ENCODE results near the gene ADRB2.
"Not testable (repeated sequence)": the region's sequence is repeated elsewhere in the genome, so short reads cannot be mapped to it uniquely, and the experiment has no call there.

ADRB2 gene

DNA sequence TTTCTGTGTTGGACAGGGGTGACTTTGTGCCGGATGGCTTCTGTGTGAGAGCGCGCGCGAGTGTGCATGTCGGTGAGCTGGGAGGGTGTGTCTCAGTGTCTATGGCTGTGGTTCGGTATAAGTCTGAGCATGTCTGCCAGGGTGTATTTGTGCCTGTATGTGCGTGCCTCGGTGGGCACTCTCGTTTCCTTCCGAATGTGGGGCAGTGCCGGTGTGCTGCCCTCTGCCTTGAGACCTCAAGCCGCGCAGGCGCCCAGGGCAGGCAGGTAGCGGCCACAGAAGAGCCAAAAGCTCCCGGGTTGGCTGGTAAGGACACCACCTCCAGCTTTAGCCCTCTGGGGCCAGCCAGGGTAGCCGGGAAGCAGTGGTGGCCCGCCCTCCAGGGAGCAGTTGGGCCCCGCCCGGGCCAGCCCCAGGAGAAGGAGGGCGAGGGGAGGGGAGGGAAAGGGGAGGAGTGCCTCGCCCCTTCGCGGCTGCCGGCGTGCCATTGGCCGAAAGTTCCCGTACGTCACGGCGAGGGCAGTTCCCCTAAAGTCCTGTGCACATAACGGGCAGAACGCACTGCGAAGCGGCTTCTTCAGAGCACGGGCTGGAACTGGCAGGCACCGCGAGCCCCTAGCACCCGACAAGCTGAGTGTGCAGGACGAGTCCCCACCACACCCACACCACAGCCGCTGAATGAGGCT, at the start of gene ADRB2:
ADRB2 (plus strand) TSS at position 559 of the 686 bp plus-strand sequence. CDS start 221 bp downstream, outside the sequence.
- peak; percentile 63 for DNase-seq

DNA sequence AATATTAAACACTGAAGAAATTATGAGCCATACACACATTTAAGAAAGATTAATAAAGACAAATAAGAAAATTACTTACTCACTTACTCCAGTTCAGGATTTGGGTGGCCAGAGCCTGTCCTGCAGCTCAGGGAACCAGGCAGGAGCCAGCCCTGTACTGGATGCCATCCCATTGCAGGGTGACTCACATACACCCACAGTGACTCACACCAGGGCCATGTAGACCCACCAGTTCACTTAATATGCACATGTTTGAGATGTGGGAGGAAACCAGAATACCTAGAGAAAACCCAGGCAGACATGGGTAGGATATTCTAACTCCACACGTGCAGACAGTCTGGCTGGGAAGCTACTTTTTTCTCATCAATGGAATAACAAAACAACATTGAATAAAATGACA, 49.6 kb upstream of the ADRB2 start:
- DNase-seq, result no peak

DNA sequence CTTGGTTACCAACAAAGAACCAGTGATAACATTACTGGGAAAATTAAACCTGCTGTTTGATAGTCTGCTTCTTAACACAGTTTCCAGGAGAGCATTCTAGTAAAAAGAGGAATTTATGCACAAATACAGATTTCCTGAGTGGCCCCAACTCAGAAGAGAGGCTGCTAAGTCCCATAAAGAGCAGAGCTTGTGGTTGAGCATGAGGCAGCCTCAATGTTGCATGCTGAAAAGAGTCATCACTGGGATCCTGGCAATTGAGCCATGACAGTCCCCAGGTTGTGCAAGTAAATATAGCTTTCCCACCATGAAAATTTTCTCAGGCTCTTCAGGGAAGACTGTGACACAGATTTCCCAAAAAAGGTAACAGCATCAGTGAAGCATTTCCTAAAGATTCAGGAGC, 47.5 kb upstream of the ADRB2 start:
- no peak for DNase-seq

DNA sequence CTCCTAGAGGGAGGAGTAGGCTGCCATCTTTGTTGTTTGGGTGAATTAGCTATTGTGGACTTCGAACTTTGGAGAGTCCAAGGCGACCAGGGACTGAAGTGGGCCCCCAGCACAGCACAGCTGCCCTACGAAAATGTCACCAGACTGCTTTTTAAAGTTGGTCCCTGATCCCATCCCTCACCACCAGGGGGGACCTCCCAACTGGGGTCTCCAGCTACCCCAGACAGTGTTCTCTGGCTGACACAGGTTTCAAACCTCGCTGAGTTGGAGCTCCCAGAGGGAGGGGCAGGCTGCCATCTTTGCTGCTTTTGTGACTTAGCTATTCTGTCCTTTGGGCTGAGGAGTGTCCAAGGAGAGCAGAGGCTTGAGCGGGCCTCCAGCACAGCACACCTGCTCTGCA, 45.7 kb upstream of the ADRB2 start:
- no peak for DNase-seq

DNA sequence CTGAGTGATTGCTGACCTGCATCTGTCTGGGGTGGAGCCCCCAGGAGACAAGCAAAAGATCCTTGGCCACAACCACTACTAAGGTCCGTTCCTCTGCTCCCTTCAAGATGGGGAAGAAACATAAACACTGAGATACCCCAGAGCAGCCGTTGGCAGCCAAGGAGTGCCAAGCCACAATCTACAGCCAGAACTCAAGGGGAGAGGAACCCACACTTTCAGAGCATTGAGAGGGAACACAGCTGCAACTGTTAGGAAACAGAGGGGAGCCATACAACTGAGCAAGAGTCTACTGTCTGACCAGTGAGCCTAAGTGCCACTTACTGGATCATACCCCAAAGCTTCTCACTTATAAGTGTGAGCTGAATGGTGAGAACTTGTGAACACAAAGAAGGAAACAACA, 44.6 kb upstream of the ADRB2 start:
- no peak for DNase-seq

- DNase-seq, result no peak
Observed at GRCh38 chr5:148785223-148785622, 41.2 kb upstream of the ADRB2 start.

DNA sequence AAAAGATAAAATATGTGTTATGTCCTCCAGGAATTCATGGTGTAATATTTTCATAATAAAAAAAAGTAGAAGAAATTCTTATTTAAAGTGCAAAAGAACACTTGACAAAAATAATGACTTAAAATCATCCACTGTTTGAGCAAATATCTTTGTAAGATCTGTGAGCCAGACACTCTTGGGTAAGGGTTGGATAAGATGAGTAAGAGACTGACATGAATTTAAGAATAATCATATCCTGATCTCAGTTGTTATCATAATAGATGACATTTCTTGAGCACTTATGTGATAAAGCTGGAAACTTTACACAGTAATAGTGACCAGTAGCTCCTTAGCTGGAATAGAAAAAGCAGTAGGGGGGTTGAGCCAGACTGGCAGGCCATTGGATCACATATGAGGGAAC, 40.0 kb upstream of the ADRB2 start:
- DNase-seq, result no peak

DNA sequence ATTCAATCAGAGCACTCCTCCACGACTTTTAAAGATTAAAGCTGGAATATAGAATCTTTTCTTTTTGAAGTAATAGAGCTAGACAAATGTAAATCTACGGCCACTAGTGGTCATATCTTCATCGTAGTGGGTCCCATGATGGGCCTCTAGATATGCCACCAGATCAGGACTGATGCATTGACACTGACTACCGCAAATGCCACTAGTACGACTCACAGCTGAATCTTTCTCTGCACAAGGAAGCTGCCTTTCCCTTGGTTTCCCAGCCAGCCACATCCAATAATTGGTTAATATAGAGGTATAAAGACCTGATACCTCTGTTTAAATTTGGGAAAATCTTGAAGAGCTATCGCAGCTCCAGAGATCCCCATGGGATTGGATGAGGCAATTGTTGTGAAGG, 37.8 kb upstream of the ADRB2 start:
- DNase-seq, result no peak

DNA sequence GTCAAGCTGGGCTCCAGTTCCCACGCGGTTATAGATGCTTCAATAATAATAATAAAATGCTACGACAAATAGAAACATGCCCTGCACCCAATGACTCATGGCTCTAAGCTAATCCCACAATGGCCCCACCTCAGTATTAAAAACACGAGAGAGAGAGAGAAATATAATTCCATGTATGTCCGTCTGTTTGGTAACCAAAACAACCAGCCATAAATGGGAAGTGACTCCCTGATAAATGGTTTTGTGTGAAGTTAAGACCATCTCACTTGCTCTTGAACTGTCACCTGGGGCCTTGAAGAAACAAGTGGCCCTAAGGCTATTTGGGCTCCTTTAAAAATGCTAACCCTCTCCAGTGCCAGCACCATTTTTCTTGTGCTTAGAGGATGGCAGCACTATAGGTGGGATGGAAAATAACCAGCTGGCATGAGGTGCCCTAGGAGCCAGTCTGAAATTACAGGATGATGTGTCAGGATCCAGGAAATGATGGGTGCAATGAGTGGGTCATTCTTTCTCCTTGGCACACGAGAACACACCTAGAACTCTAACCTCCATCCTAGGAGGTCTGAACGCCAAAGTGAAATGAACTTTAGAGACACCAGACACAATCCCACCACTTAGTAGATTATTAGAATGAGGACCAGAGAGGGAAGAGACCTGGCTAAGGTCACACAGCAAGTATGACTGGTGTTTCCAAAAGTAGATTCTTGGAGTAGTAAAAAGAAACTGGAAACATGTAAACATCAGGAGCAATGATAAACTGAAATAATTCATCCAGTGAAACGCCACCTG, 35.7 kb upstream of the ADRB2 start:
- no peak for DNase-seq

GRCh38 chr5:148791334-148791667, 35.1 kb upstream of the ADRB2 start:
- no peak for DNase-seq

DNA sequence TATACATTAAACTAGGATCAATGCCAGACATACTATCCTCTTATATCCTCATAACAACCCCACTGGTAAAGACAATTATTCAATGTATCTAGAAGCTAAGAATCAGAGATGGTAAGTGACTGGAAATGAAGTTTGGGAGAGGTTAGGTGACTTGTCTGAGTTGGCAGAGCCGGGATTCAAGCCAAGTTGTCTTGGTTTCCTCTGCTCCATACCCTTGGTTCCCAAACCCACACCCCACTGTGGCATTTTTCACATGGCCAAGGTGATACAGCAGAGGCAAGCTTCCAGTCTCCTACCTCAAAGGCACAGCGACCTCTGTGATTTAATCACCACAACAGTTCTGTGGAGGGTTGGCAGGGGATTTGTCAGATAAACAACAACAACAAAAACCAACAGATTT, 34.7 kb upstream of the ADRB2 start:
- no peak for DNase-seq

GRCh38 chr5:148792744-148793143, 33.7 kb upstream of the ADRB2 start:
- DNase-seq, result no peak

GRCh38 chr5:148793261-148793660, 33.1 kb upstream of the ADRB2 start:
- DNase-seq, result no peak

- no peak for DNase-seq
Observed at GRCh38 chr5:148794275-148794674, 32.1 kb upstream of the ADRB2 start.

GRCh38 chr5:148794729-148795561, 31.5 kb upstream of the ADRB2 start:
- no peak for DNase-seq

DNA sequence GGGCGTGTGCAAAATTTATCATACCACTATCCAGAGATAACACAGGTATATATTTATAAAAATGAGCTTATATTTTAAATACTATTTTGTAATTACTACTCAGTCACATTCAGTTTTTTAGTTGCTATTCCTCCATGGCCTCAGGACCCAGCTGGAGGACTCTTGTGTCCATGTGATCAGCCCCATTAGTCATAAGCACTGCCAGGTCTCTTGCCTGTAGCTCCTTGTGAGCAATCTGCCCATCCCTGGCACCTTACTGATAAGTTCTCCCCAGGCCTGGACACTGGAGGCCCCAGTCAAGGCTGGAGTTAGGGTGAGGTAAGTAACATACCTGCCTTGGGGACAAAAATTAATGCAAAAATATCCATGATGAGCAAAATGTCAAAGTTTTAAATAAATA, 29.5 kb upstream of the ADRB2 start:
- no peak for DNase-seq

DNA sequence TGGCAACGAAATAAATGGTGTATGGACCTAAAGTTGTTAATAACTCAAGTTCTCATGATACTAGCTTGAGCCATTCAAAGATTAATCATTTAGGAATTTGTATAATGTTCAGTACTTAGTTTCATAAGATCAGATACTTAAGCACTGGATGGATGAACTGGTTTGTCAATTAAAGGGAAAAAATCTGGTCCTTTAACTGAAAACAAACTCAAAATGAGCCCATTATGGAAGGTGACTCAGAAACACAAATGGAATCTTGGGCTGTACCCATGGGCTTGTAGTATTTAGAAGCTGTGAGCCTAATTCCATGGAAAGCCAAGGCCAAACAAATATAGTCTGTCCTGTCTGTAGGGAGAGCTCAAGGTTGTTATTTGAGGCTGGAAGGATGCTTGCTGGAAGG, 27.6 kb upstream of the ADRB2 start:
- no peak for DNase-seq

DNA sequence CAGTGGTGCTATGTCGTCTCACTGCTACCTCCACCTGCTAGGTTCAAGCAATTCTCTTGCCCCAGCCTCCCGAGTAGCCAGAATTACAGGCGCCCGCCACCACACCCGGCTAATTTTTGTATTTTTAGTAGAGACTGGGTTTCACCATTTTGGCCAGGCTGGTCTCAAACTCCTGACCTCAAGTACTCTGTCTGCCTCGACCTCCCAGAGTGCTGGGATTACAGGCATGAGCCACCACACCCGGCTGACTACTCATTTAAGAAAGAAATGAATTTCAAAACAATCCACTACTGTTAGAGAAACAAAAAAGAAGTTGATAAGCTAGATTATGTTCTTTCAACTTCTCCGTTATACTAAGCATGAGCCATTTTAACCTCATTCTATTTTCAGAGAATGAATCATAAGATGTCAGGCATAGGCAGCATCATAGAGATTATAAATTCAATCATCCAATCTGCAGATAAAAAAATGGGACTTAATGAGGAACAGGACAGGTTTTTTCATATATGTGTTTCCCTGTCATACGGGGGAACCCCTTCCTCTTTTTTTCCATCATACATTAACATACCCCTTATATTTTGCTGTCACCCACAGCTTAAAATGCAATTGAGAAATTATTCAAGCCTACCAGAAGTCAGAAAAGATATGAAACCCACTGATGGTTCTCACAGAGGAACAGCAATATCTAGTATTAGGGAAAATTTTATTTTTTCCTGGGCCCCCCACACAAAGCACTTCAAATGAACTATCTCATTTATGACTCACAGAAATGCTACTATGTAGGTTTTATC, 26.5 kb upstream of the ADRB2 start:
- no peak for DNase-seq

DNA sequence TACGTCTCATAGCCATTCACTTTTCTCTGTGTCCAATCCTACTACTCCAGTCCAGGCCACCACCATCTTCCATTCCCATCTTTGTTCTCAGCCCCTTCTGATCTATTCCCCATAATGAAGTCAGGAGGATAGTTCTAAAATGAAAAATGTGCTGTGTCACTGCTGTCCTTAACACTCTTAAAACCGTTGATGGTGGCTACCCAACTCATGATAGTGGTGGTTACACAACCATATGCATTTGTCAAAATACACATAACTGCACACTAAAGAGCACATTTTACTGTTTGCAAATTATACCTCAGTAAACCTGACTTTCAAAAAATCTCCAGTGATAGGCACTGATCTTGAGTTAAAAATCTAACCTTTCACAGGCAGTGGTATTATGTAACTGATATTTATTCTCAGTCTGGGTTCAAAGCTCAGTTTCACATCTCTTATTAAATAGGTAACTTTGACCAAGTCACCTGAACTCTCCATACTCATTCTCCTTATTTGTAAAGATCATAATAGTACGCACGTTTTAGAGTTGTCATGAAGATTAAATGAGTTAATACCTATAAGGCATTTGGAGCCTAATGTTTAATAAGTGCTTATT, 24.6 kb upstream of the ADRB2 start:
- DNase-seq, result no peak

GRCh38 chr5:148803451-148803850, 23.0 kb upstream of the ADRB2 start:
- not testable (repeated sequence) for DNase-seq

DNA sequence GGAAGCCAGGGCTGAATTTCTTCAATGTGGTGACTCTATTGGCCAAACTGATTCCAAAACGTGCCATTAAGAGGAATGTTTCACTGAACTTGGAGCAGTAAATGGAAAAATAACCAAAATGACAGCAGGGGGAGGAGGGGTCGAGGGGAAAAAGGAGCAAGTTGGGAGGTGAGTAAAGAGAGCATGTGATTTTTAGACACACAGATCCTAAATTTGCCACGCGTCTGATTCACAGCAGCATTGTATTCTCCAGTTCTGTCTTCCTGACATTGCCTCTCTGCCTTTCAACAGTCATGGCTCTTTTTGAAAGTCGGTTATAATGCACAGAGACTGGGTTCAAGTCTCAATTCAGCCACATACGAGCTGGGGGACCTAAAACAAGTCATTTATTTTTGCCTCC, 22.0 kb upstream of the ADRB2 start:
- no peak for DNase-seq

Measured in DMS 273 treated with DMSO at 0.1 percent for 48 hours (cell line).